Measurements from ENCODE around the gene KEAP1.
"Not testable (repeated sequence)": the region's sequence is repeated elsewhere in the genome, so short reads cannot be mapped to it uniquely, and the experiment has no call there.

The KEAP1 gene

GRCh38 chr19:10491472-10492047, 11.6 kb downstream of the KEAP1 start:
- ATAC-seq = no peak

- ATAC-seq = no peak
Measured at GRCh38 chr19:10486551-10486950, 16.6 kb downstream of the KEAP1 start.

GRCh38 chr19:10478903-10479384, 24.2 kb downstream of the KEAP1 start:
- ATAC-seq = peak; percentile 97 to 99

GRCh38 chr19:10478476-10478875, 24.7 kb downstream of the KEAP1 start:
- ATAC-seq = no peak

GRCh38 chr19:10474962-10475451, 28.1 kb downstream of the KEAP1 start:
- ATAC-seq = no peak

GRCh38 chr19:10473192-10473591, 30.0 kb downstream of the KEAP1 start:
- no peak for ATAC-seq

GRCh38 chr19:10471909-10472308, 31.2 kb downstream of the KEAP1 start:
- ATAC-seq = peak; percentile 51

- ATAC-seq = no peak
Measured at GRCh38 chr19:10468133-10468532, 35.0 kb downstream of the KEAP1 start.

GRCh38 chr19:10467104-10467706, 36.0 kb downstream of the KEAP1 start:
- no peak for ATAC-seq

- ATAC-seq = no peak
Measured at GRCh38 chr19:10464456-10464855, 38.7 kb downstream of the KEAP1 start.

GRCh38 chr19:10462557-10462956, 40.6 kb downstream of the KEAP1 start:
- ATAC-seq = no peak

GRCh38 chr19:10462042-10462441, 41.1 kb downstream of the KEAP1 start:
- not testable (repeated sequence) for ATAC-seq

GRCh38 chr19:10461047-10461949, 41.9 kb downstream of the KEAP1 start:
- peak; percentile 92 to 95 for ATAC-seq

GRCh38 chr19:10460714-10461046, 42.5 kb downstream of the KEAP1 start:
- no peak for ATAC-seq

- ATAC-seq = not testable (repeated sequence)
Measured at GRCh38 chr19:10458733-10459132, 44.4 kb downstream of the KEAP1 start.

- ATAC-seq = no peak
Measured at GRCh38 chr19:10454267-10454666, 48.9 kb downstream of the KEAP1 start.

GRCh38 chr19:10453852-10454251, 49.3 kb downstream of the KEAP1 start:
- ATAC-seq = no peak

- no peak for ATAC-seq
Measured at GRCh38 chr19:10452726-10453618, 50.2 kb downstream of the KEAP1 start.

GRCh38 chr19:10450853-10451609, 52.1 kb downstream of the KEAP1 start:
- peak in 1 of 2 donors; percentile 21 for ATAC-seq

GRCh38 chr19:10450191-10450852, 52.8 kb downstream of the KEAP1 start:
- no peak for ATAC-seq

- no peak for ATAC-seq
Measured at GRCh38 chr19:10449037-10449436, 54.1 kb downstream of the KEAP1 start.

Data from activated CD4-positive, CD25-positive, alpha-beta regulatory T cell treated with anti-CD3 and anti-CD28 coated beads, Interleukin-2, amount 50 U/mL, for 24 hours (primary cell).